Activated T-helper 17 cell treated with anti-CD3 and anti-CD28 coated beads, Interleukin-2, amount 50 U/mL, for 72 hours (primary cell): ENCODE data around the gene SPR. TPM values are rescaled to one million over a fixed set of nuclear protein-coding genes. Genes with fewer than 3 reads are reported as not detected.
A peak's percentile ranks its signal among the peaks of the same experiment; 100 is the strongest.

ENCODE experiments used
- ATAC-seq: fragments of 150-1000 bp; cut with Tn5 transposase; replicated peaks from 2 replicates; pipeline ENCODE4 v1.10.0; 2021; ENCODE audit warnings: mild to moderate bottlenecking, moderate library complexity
- H3K27ac Mint-ChIP-seq: one replicate; pipeline ENCODE4 v1.8.0; 2022; ENCODE audit warnings: mixed read lengths
- H3K27me3 Mint-ChIP-seq: one replicate; pipeline ENCODE4 v1.8.0; 2022; ENCODE audit warnings: mixed read lengths
- H3K36me3 Mint-ChIP-seq: one replicate; pipeline ENCODE4 v1.8.0; 2022; ENCODE audit warnings: low read depth, mild to moderate bottlenecking, mixed read lengths
- H3K4me1 Mint-ChIP-seq: one replicate; pipeline ENCODE4 v1.8.0; 2022; ENCODE audit warnings: mixed read lengths
- H3K4me3 Mint-ChIP-seq: one replicate; pipeline ENCODE4 v1.8.0; 2022; ENCODE audit warnings: mild to moderate bottlenecking, mixed read lengths
- H3K9me3 Mint-ChIP-seq: one replicate; pipeline ENCODE4 v1.8.0; 2022; ENCODE audit warnings: mixed read lengths
- total RNA-seq, 2 donors: library from RNA; stranded (reverse); gene quantifications; one replicate each; pipeline ENCODE4 v1.2.3, GENCODE V29; 2022

Gene SPR
- 10 to 100 TPM in 1 of 2 donors, 1 to 10 TPM in 1; 5.2 to 12.9 TPM for total RNA-seq

DNA sequence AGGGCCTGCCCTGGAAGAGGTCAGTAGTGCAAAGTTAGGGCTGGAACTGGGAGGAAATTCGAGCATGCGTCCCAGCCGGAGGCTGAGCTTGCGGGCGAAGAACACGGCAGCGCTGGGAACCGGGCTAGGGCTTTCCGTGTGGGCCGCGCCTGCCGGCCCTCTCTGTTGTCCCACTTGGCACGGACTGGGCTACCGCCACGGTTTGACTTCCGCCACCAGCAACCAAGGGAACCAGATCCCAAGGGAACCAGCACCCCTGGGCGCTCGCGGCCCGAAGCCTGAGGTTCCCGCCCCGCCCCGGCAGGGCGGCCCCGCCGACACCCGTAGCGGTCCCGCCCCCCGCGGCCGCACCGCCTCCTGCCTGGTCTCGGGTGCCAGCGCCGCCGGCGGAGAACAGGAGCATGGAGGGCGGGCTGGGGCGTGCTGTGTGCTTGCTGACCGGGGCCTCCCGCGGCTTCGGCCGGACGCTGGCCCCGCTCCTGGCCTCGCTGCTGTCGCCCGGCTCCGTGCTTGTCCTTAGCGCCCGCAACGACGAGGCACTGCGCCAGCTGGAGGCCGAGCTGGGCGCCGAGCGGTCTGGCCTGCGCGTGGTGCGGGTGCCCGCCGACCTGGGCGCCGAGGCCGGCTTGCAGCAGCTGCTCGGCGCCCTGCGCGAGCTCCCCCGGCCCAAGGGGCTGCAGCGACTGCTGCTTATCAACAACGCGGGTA, at the start of gene SPR:
TSS of gene SPR (plus strand) at position 377 of the 708 bp plus-strand sequence. CDS start at position 402, 25 bp downstream.
- peak within 1 kb of the TSS; percentile 73 for H3K4me3 Mint-ChIP-seq

DNA sequence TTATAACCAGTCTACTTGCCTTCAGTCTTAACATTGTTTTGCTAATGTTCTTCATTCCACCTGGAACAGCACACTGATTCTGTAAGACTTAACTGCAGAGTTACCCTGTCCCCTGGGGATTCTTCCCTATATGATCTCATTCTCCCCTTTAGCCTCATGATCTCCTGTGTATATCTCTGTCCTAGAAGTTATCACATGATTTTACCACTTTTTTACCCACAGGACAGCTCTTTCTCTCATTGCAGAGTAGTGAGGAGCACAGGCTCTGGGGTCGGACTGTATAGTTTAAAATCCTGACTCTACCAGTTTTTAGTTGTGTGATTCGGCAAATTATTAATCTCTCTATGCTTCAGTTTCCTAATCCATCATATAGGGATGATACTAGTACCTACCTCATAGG, 47.1 kb upstream of the SPR start:
- H3K9me3 Mint-ChIP-seq, result no peaks in the 10 kb centered on the region
- H3K36me3 Mint-ChIP-seq, result no peaks in the 10 kb centered on the region
- H3K4me3 Mint-ChIP-seq, result no peak overlapping the region
- peaks cover 14% of the 10 kb centered on the region for H3K27me3 Mint-ChIP-seq
- ATAC-seq, result no peak
- H3K4me1 Mint-ChIP-seq, result no peaks in the 10 kb centered on the region
- no peak overlapping the region for H3K27ac Mint-ChIP-seq

More for the DNA sequence above, at the start of gene SPR:
- ATAC-seq, result peak; percentile 94
- Mint-ChIP-seq H3K27me3 (peaks cover 49% of the 10 kb centered on the region), H3K27ac (no peak within 1 kb of the TSS), H3K9me3 (no peaks in the 10 kb centered on the region), H3K4me1 (no peaks in the 10 kb centered on the region), H3K36me3 (no peaks in the 10 kb centered on the region)

DNA sequence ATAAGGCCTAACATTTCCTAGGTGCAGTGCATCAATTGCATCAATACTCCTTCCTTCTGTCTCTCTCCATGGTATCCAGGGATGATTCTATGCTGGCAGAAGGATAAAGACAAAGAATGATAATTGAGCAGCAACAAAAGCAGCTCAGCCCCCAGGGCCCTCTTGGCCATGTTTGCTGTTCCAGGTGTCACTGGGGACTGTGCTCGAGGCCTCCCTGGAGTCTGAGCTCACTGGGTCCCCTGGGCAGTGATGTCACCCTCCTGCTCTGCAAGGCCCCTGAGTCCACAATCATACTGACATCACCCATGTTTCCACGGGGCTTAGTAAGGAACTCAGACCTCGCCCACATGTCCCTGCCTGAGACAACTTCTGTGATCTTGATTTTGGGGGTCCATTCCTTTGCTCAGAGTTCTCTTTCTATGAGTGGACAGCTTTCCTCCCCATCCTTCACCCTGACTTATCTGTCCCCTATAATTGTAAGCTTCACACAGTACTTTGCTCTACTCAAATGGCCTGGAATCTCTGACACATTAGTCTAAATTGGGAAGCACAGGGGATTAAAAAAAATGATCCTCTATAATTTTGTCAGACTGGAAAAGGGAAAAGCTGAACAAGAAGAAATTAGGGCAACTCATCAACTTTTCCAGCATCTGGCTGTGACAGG, 45.6 kb upstream of the SPR start:
- peaks cover 14% of the 10 kb centered on the region for H3K27me3 Mint-ChIP-seq
- H3K27ac Mint-ChIP-seq, result no peak overlapping the region
- no peaks in the 10 kb centered on the region for H3K36me3 Mint-ChIP-seq
- H3K4me3 Mint-ChIP-seq, result no peak overlapping the region
- H3K4me1 Mint-ChIP-seq, result no peaks in the 10 kb centered on the region
- no peak for ATAC-seq
- H3K9me3 Mint-ChIP-seq, result no peaks in the 10 kb centered on the region

DNA sequence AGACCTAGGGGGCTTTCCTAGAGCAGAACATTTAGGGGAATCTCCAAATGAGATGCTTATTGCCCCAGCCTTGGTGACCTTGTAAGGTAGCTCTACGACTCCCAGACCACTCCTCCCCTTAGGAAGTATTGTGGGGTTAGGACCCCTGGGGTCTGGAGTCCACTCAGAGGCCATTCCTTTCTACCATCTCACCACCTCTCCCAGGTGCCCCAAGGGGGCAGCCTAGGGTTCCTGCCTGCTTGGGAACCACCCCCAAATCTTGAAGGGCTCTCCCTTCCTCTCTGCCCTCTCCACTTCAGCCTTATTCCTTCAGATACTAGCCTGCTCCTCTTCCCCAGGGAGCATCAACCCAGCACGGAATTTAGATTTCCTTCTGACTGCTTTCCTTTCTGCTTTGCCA, 43.9 kb upstream of the SPR start:
- H3K36me3 Mint-ChIP-seq, result no peaks in the 10 kb centered on the region
- H3K9me3 Mint-ChIP-seq, result no peaks in the 10 kb centered on the region
- no peak overlapping the region for H3K27ac Mint-ChIP-seq
- ATAC-seq, result no peak
- H3K4me1 Mint-ChIP-seq, result no peaks in the 10 kb centered on the region
- H3K27me3 Mint-ChIP-seq, result peaks cover 14% of the 10 kb centered on the region
- H3K4me3 Mint-ChIP-seq, result no peak overlapping the region

DNA sequence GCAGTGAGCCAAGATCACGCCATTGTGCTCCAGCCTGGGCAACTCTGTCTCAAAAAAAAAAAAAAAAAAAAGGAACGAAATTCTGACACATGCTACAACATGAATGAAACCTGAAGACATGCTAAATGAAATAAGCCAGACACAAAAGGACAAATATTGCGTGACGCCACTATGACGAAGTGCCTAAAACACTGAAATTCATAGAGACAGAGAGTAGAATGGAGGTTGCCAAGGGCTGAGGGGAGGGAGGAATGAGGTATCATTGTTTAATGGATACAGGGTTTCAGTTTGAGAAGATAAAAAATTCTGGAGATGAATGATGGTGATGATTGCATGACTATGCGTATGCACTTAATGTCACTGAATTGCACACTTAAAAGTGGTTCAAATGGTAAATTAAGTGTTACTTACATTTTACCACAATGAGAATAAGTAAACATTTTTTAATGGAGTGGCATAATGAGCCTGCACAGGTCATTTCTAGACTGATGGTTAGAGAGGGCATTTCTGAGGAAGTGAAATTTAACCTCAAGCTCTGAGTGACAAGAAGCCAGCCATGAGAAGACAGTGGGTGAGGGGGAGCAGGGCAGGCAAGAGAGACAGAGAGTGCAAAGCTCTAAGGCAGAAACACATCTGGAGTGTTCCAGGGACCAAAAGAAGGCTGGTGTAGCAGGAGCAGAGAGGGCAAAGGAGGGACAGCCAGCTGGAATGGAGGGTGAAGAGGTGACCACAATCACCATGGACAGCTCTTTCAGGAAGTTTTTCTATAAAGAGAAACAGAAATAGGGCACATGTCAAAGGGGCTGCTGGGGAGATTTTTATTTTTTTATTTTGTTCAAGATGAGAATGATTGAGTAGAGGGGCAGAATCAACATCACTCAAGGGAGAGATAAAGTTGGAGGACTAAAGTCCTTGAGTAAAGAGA, 40.8 kb upstream of the SPR start:
- Mint-ChIP-seq H3K27me3 (peaks cover 18% of the 10 kb centered on the region), H3K9me3 (no peaks in the 10 kb centered on the region), H3K27ac (no peak overlapping the region), H3K4me1 (no peaks in the 10 kb centered on the region), H3K36me3 (no peaks in the 10 kb centered on the region), H3K4me3 (no peak overlapping the region)
- no peak for ATAC-seq

DNA sequence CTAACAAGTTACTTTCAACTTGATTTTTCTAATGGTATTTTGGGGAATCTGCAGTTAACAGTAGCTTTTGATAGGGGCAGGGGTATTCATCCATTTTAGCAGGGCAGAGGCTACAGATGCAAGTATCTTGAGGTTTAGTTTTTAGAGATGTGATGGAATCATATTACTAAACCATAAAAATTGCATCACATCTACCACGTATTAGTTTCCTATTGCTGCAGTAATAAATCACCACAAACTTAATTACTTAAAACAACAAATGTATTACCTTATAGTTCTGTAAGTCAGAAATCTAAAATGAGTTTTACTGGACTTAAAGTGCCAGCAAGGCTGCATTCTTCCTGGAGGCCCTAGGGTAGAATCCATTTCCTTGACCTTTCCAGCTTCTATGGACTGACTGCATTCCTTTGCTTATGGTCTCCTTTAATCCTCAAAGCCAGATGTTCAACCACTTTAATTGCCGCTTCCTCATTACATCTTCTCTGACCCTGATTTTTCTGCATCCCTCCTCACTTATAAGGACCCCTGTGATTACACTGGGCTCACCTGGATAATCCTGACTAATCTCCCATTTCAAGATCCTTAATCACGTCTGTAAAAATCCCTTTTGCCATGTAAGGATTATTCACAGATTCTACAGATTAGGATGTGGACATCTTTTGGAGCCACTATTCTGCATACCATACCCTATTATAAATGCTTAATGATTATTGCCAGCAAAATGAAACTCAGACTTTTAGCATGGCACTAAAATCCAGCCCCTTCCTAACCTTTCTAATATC, 39.5 kb upstream of the SPR start:
- Mint-ChIP-seq H3K4me1 (no peaks in the 10 kb centered on the region), H3K27ac (no peak overlapping the region), H3K4me3 (no peak overlapping the region), H3K36me3 (no peaks in the 10 kb centered on the region), H3K9me3 (no peaks in the 10 kb centered on the region), H3K27me3 (peaks cover 20% of the 10 kb centered on the region)
- ATAC-seq, result no peak

DNA sequence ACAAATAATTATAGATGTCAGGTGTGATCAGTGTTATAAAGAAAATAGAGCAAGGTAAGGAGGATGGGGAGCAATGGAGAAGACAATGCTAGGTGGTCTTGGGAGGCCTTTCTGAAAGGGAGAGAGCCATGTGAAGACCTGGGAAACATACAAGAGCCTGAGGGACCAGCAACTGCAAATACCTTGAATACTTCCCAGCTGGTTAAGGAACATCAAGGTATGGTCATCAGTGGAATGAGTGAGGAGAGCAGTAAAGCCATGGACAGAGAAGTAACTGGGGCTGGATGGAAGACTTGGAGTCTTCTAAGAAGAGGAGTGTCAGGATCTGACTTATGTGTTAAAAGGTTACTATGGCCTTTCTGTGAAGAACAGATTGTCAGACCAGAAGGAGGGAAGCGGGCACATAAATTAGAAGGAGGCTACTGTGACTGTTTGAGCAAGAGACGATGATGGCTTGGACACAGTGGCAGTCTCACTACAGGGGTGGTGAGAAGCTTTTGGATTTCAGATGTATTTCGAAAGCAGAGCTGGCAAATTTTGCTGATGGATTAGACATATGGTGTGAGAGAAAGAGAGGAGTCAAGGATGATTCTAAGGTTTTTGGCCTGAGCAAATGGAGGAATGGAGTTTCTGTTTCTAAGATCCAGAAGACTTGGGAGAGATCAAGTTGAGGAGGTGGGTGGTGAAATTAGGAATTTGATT, 38.6 kb upstream of the SPR start:
- no peaks in the 10 kb centered on the region for H3K36me3 Mint-ChIP-seq
- no peak overlapping the region for H3K27ac Mint-ChIP-seq
- H3K4me1 Mint-ChIP-seq, result no peaks in the 10 kb centered on the region
- ATAC-seq, result no peak
- peaks cover 20% of the 10 kb centered on the region for H3K27me3 Mint-ChIP-seq
- no peak overlapping the region for H3K4me3 Mint-ChIP-seq
- no peaks in the 10 kb centered on the region for H3K9me3 Mint-ChIP-seq

DNA sequence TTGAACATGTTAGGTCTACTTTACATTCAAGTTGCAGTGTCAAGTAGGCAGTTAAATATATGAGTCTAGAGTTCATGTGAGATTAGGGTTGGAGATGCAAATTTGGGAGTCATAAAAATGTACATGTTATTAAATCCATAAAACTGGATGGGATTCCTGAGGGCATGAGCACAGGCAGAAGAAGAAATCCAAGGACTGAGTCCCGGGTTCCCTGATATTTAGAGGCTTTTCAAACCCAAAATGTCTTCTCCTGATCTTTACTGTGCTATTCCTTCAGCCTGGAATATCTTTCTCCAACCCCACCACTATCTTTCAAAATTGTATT, 38.1 kb upstream of the SPR start:
- no peaks in the 10 kb centered on the region for H3K36me3 Mint-ChIP-seq
- H3K27me3 Mint-ChIP-seq, result peaks cover 22% of the 10 kb centered on the region
- no peak overlapping the region for H3K27ac Mint-ChIP-seq
- H3K4me3 Mint-ChIP-seq, result no peak overlapping the region
- no peak for ATAC-seq
- no peaks in the 10 kb centered on the region for H3K9me3 Mint-ChIP-seq
- no peaks in the 10 kb centered on the region for H3K4me1 Mint-ChIP-seq

DNA sequence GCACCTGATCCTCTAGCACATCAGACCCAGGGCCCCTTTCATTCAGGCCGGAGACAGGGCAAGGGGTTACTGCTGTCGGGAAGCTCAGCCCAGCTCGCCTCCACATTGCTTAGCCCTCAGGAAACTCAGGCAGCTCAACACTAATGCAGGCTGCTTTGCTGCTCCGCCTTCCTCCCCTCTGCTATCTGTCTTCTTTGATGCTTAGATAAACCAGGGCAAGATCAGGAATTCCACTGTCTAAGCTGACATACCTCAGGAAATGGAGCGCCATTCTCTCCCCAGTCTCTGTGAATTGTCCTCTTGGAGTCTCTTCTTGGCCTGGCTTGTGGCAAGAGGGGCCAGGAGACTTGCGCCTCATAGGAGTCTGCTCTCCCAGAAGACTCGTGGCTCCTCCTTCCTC, 35.9 kb upstream of the SPR start:
- Mint-ChIP-seq H3K4me3 (no peak overlapping the region), H3K4me1 (no peaks in the 10 kb centered on the region), H3K27me3 (peaks cover 36% of the 10 kb centered on the region), H3K36me3 (no peaks in the 10 kb centered on the region), H3K27ac (no peak overlapping the region), H3K9me3 (no peaks in the 10 kb centered on the region)
- ATAC-seq, result no peak

DNA sequence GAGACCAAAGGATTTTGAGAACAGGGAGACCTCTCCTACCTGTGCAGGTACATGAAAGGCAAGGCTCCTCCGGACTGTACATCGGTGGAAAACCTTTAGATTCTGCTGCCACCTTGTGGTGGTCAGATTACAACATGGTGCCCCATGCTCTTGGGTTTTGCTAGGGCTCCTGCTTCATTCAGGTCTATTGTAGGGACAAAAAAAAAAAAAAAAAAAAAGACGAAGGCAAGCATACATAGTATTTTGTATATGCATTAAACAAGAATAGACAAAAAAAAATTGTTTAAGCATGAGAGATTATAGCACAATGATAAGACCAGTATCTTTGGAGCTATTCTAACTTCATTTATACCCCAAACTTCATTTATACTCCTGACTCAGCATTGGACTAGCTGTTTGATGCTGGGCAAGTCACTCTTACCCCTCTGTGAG, 27.4 kb upstream of the SPR start:
- peak; percentile 58 for ATAC-seq
- H3K27me3 Mint-ChIP-seq, result peaks cover 42% of the 10 kb centered on the region
- H3K36me3 Mint-ChIP-seq, result no peaks in the 10 kb centered on the region
- no peak overlapping the region for H3K4me3 Mint-ChIP-seq
- H3K4me1 Mint-ChIP-seq, result peaks cover 7% of the 10 kb centered on the region
- H3K27ac Mint-ChIP-seq, result no peak overlapping the region
- no peaks in the 10 kb centered on the region for H3K9me3 Mint-ChIP-seq

DNA sequence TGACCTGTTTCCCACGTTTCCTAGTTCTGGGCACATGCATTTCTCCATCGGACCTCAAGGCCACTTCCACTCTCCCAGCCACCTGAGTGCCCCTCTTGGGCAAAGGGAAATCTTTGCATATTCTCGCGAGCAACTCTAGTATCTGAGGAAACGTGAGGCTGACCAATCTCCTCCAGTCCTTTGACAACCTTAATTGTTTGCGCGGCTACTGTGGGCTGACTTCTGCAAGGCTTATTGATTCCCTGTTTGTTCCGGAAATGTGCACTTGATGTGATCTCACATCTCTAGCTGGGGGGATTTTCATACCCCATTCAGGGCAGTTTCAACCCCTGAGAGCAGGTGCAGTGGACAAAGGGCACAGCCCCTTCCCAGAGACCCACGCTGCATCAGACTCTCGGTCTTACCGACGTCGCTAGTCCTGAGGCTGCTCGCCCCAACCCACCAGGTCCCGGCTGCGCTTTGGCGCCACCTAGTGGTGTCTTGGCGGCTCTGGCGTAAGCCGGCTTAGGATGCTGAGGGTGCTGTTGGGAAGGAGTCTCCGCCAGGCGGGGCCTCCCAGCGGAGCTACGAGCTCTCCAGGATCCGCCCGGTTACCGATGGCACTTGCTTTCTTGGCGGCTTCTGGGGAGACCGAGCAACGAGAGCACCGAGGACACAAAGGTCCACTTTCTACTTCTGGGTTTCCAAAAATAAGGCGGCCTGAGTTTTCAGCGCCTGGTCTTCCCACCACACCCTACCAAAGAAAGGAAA, 24.8 kb upstream of the SPR start:
- Mint-ChIP-seq H3K4me3 (peak overlapping the region; percentile 60), H3K36me3 (no peaks in the 10 kb centered on the region), H3K27me3 (peaks cover 25% of the 10 kb centered on the region), H3K9me3 (no peaks in the 10 kb centered on the region), H3K27ac (peak overlapping the region; percentile 35), H3K4me1 (peaks cover 7% of the 10 kb centered on the region)
- ATAC-seq, result peak; percentile 92

DNA sequence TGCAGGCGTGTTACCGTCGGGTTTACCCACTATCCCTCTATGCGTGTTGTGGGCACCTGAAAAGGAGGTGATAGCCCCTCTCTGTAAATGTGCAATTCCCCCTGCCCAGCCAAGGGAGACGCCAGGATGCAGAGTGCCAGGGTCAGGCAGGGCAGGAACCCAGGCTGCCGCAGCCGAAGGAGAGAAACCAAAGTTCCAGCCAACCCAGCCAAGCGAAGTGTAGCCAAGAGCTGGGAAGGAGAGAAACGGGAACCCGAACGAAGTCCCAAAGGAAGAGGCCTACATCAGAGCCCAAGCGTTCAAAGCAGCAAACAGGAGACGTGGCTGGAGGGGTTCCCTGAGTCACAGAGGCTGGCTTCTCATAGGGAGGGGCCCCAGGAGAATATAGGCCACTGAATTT, 24.2 kb upstream of the SPR start:
- no peak for ATAC-seq
- Mint-ChIP-seq H3K9me3 (no peaks in the 10 kb centered on the region), H3K27me3 (peaks cover 20% of the 10 kb centered on the region), H3K27ac (peak overlapping the region; percentile 35), H3K4me1 (peaks cover 7% of the 10 kb centered on the region), H3K36me3 (no peaks in the 10 kb centered on the region), H3K4me3 (peak overlapping the region; percentile 60)

DNA sequence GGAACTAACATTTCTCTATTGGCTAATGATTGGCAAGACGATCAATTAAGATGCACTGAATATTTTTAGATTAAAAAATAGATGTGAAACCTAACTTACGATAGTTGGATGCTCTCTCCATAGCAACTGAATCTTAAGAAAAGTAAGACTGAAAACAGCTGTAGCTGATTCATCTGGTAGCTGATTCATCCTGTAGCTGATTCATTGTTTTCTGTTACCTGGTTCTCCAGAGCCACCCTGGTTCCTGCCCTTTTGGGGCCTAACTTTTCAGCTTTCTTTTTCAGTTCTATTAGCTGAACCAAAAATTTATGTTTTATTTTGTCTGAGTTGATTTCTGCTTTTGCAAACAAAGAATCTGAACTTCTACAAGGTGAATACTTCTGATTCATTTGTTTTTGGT, 22.7 kb upstream of the SPR start:
- Mint-ChIP-seq H3K36me3 (no peaks in the 10 kb centered on the region), H3K9me3 (no peaks in the 10 kb centered on the region), H3K27ac (peak overlapping the region; percentile 50), H3K4me3 (no peak overlapping the region), H3K27me3 (peaks cover 24% of the 10 kb centered on the region), H3K4me1 (peaks cover 7% of the 10 kb centered on the region)
- ATAC-seq, result peak; percentile 86
